Activated B cell treated with CpG ODN at 0.5 μM for 24 hours (primary cell): Measurements from ENCODE around the gene GALNTL6. TPM values are rescaled to one million over a fixed set of nuclear protein-coding genes. Genes with fewer than 3 reads are reported as not detected.

Experiments
- ATAC-seq: fragments of 200-7000 bp; cut with Tn5 transposase; one replicate; pipeline ENCODE4 v1.10.0; 2021; ENCODE audit warnings: low read depth, mild to moderate bottlenecking, moderate library complexity
- CTCF ChIA-PET: fragments of 350-600 bp; sonication (Branson Sonifier 250); formaldehyde crosslinking; loops from one replicate; lab custom pipeline; 2021; ENCODE audit warnings: antibody characterized with exemption; lab: Charles Lee
- POLR2A ChIA-PET: fragments of 350-600 bp; sonication (Branson Sonifier 250); formaldehyde crosslinking; loops from one replicate; lab custom pipeline; 2021; ENCODE audit warnings: antibody characterized with exemption; lab: Charles Lee
- DNase-seq: peaks from one replicate; pipeline ENCODE4 v3.0.0; 2022
- H3K27ac Mint-ChIP-seq: one replicate; pipeline ENCODE4 v1.8.0; 2020; ENCODE audit warnings: mixed read lengths
- H3K27me3 Mint-ChIP-seq: one replicate; pipeline ENCODE4 v1.8.0; 2021; ENCODE audit warnings: mixed read lengths
- H3K36me3 Mint-ChIP-seq: one replicate; pipeline ENCODE4 v1.8.0; 2021; ENCODE audit warnings: low read depth, mixed read lengths
- H3K4me1 Mint-ChIP-seq: one replicate; pipeline ENCODE4 v1.8.0; 2021; ENCODE audit warnings: mixed read lengths
- H3K4me3 Mint-ChIP-seq: one replicate; pipeline ENCODE4 v1.8.0; 2020; ENCODE audit warnings: mild to moderate bottlenecking, mixed read lengths
- H3K9me3 Mint-ChIP-seq: one replicate; pipeline ENCODE4 v1.8.0; 2020; ENCODE audit warnings: mixed read lengths
- intact Hi-C: fragments of 100-400 bp; cut with micrococcal nuclease; formaldehyde crosslinking; loops from one replicate; pipeline ENCODE4 v1.15.1; 2024
- total RNA-seq: library from RNA; stranded (reverse); gene quantifications from 2 replicates; pipeline ENCODE4 v1.2.3, GENCODE V29; 2022
- TF ChIP-seq, protein P1 (sequence below): fragments of 200-600 bp; IDR thresholded peaks from one replicate; pipeline ENCODE4 v1.8.0; 2022; ENCODE audit warnings: antibody characterized with exemption, mild to moderate bottlenecking

Gene GALNTL6
- total RNA-seq, 1 donor from 2014 or later = 0.20 TPM

DNA sequence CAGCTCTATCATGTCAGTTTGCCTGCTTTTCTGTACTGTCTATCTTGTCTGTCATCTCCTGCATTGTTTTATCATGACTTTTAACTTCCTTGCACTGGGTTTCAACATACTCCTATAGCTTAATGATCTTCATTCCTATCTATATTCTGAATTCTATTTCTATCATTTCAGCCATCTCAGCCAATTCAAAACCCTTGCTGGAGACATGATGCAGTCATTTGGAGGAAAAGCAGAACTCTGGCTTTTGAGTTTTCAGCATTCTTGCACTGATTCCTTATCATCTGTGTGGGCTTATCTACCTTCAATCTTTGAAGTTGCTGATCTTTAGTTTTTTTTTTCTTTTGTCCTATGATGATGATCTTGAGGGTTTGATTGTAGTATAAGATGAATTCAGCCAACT is 861.6 kb downstream of the GALNTL6 start:
- H3K9me3 Mint-ChIP-seq = peaks cover 6% of the 10 kb centered on the region
- no peaks in the 10 kb centered on the region for H3K36me3 Mint-ChIP-seq
- no peak overlapping the region for H3K4me3 Mint-ChIP-seq
- ChIA-PET POLR2A (no interaction called here), CTCF (no interaction called here)
- H3K27ac Mint-ChIP-seq = no peak overlapping the region
- ATAC-seq (no peak), DNase-seq (no peak)
- TF ChIP-seq, protein P1, sequence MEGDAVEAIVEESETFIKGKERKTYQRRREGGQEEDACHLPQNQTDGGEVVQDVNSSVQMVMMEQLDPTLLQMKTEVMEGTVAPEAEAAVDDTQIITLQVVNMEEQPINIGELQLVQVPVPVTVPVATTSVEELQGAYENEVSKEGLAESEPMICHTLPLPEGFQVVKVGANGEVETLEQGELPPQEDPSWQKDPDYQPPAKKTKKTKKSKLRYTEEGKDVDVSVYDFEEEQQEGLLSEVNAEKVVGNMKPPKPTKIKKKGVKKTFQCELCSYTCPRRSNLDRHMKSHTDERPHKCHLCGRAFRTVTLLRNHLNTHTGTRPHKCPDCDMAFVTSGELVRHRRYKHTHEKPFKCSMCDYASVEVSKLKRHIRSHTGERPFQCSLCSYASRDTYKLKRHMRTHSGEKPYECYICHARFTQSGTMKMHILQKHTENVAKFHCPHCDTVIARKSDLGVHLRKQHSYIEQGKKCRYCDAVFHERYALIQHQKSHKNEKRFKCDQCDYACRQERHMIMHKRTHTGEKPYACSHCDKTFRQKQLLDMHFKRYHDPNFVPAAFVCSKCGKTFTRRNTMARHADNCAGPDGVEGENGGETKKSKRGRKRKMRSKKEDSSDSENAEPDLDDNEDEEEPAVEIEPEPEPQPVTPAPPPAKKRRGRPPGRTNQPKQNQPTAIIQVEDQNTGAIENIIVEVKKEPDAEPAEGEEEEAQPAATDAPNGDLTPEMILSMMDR = no peak
- intact Hi-C loops = no loop called here
- H3K4me1 Mint-ChIP-seq = no peaks in the 10 kb centered on the region
- no peaks in the 10 kb centered on the region for H3K27me3 Mint-ChIP-seq

DNA sequence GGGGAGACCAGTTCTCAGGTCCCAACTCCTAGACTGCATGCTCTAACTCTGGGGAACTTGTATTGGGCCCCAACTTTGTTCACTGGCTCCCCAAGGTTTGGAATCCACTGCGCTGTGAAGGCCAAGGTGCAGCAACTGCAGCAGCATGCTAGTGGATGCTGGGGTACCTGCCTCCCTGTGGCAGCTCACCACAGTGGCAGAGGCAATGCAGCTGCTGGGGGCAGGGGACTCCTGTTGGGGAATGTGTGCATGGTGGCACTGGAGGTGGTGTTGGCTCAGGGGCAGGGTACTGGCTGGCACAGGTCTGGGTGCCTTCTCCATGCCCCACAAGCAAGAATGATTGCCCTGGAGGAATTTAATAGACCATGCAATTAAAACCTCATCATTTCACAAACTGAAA is 862.0 kb downstream of the GALNTL6 start:
- POLR2A ChIA-PET = no interaction called here
- CTCF ChIA-PET = no interaction called here
- Mint-ChIP-seq H3K36me3 (no peaks in the 10 kb centered on the region), H3K27ac (no peak overlapping the region), H3K4me3 (no peak overlapping the region), H3K9me3 (peaks cover 6% of the 10 kb centered on the region), H3K27me3 (no peaks in the 10 kb centered on the region), H3K4me1 (no peaks in the 10 kb centered on the region)
- TF ChIP-seq, protein P1 = no peak
- intact Hi-C loops = no loop called here
- DNase-seq = no peak
- no peak for ATAC-seq

DNA sequence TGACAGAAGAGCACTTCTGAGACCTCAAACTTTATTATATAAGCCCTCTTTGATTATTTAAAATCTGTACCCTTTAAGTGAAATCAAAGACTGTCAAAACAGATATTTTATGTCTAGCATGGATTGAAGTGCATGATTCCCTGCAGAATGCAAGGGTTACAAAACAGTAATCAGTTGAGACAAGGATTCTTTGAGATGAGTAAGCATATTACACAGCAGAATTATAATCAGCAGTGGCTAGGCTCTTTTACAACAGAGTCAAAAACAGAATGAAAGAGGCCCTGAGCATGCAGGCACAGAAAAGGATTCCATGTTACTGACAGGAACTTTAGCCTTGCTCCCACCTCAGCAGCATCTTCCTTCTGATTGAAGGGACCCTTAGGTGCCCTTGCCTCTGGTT is 867.5 kb downstream of the GALNTL6 start:
- intact Hi-C loops = no loop called here
- POLR2A ChIA-PET = no interaction called here
- Mint-ChIP-seq H3K27ac (no peak overlapping the region), H3K4me3 (no peak overlapping the region), H3K9me3 (no peaks in the 10 kb centered on the region), H3K27me3 (no peaks in the 10 kb centered on the region), H3K36me3 (no peaks in the 10 kb centered on the region), H3K4me1 (no peaks in the 10 kb centered on the region)
- DNase-seq = no peak
- TF ChIP-seq, protein P1 = no peak
- no peak for ATAC-seq
- CTCF ChIA-PET = no interaction called here

DNA sequence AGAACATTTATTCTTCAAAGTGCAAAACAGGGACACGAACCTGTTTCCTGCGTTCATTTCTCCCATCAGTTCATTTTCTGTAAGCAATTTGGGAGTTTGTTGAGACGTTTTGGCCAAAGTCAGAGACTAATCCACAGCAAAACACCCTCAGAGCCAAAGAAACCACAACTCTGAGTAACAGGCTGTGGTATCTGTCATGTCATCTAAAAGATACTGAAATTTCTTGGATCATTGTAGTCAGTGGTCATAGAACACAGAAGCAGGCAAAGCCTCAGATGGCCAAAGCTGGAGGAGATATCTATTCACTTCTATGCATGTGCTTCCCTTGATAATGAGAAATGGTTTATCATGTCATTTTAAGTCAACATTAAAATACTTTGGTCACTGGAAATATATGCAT is 869.8 kb downstream of the GALNTL6 start:
- H3K9me3 Mint-ChIP-seq = no peaks in the 10 kb centered on the region
- TF ChIP-seq, protein P1 = no peak
- DNase-seq (no peak), ATAC-seq (no peak)
- H3K27ac Mint-ChIP-seq = no peak overlapping the region
- no peaks in the 10 kb centered on the region for H3K4me1 Mint-ChIP-seq
- no peak overlapping the region for H3K4me3 Mint-ChIP-seq
- POLR2A ChIA-PET = no interaction called here
- no peaks in the 10 kb centered on the region for H3K36me3 Mint-ChIP-seq
- H3K27me3 Mint-ChIP-seq = no peaks in the 10 kb centered on the region
- CTCF ChIA-PET = no interaction called here
- intact Hi-C loops = no loop called here

DNA sequence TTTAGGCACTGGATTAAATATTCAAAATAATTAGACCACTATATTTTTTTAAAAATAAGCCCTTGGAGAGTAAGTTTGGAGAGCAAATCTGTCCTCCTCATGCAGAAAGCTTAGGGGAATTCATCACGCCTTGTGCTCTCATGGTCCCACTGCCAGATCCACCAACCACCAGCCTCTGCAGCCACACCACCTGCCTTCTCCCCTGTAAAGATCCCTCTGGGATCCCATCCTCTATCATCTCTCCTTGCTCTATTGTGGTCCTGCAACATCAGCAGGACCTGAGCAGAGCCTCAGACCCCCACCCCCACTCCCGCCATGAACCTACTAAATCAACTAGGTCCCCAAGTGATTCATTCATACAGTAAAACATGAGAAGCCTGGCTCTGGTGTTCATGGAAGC is 872.8 kb downstream of the GALNTL6 start:
- H3K4me3 Mint-ChIP-seq = no peak overlapping the region
- TF ChIP-seq, protein P1 = no peak
- no peak for DNase-seq
- ChIA-PET CTCF (no interaction called here), POLR2A (no interaction called here)
- intact Hi-C loops = no loop called here
- H3K9me3 Mint-ChIP-seq = no peaks in the 10 kb centered on the region
- no peaks in the 10 kb centered on the region for H3K27me3 Mint-ChIP-seq
- H3K4me1 Mint-ChIP-seq = no peaks in the 10 kb centered on the region
- H3K36me3 Mint-ChIP-seq = no peaks in the 10 kb centered on the region
- ATAC-seq = no peak
- H3K27ac Mint-ChIP-seq = no peak overlapping the region
